DMS 273 (cell line): ENCODE measurements around the gene FMO2.
A peak's percentile ranks its signal among the peaks of the same experiment; 100 is the strongest.

Source experiments
- DNase-seq: peaks from one replicate; lab custom pipeline; 2025; ENCODE audit not compliant: unreplicated experiment; lab: John Stamatoyannopoulos, UW

The FMO2 gene

GRCh38 chr1:171173069-171173468 lies 12.0 kb upstream of the FMO2 start:
- no peak for DNase-seq

GRCh38 chr1:171174560-171175294 lies 10.4 kb upstream of the FMO2 start:
- no peak for DNase-seq

- DNase-seq, result no peak
Measured at GRCh38 chr1:171177261-171177660, 7.8 kb upstream of the FMO2 start.

GRCh38 chr1:171179318-171180227 lies 5.5 kb upstream of the FMO2 start:
- no peak for DNase-seq

- DNase-seq, result no peak
Measured at GRCh38 chr1:171180670-171181069, 4.4 kb upstream of the FMO2 start.

GRCh38 chr1:171188388-171189266 lies 3.5 kb downstream of the FMO2 start:
- peak; percentile 86 for DNase-seq

- no peak for DNase-seq
Measured at GRCh38 chr1:171191992-171192391, 6.9 kb downstream of the FMO2 start.

GRCh38 chr1:171195767-171196166 lies 10.7 kb downstream of the FMO2 start:
- DNase-seq, result no peak

- DNase-seq, result no peak
Measured at GRCh38 chr1:171196351-171196750, 11.3 kb downstream of the FMO2 start.

- DNase-seq, result no peak
Measured at GRCh38 chr1:171198081-171198480, 13.0 kb downstream of the FMO2 start.

GRCh38 chr1:171204296-171204695 lies 19.2 kb downstream of the FMO2 start:
- no peak for DNase-seq

- no peak for DNase-seq
Measured at GRCh38 chr1:171206204-171206977, 21.3 kb downstream of the FMO2 start.

- no peak for DNase-seq
Measured at GRCh38 chr1:171206978-171207355, 21.9 kb downstream of the FMO2 start.

- DNase-seq, result no peak
Measured at GRCh38 chr1:171207377-171207776, 22.3 kb downstream of the FMO2 start.

- no peak for DNase-seq
Measured at GRCh38 chr1:171210355-171210754, 25.3 kb downstream of the FMO2 start.

GRCh38 chr1:171212607-171213351 lies 27.7 kb downstream of the FMO2 start:
- DNase-seq, result no peak

GRCh38 chr1:171213559-171214454 lies 28.7 kb downstream of the FMO2 start:
- no peak for DNase-seq

- DNase-seq, result no peak
Measured at GRCh38 chr1:171217658-171218443, 32.8 kb downstream of the FMO2 start.
